Activated T-helper 1 cell treated with anti-CD3 and anti-CD28 coated beads, Interleukin-2, amount 50 U/mL, for 16 hours (primary cell): Measurements from ENCODE around the gene BNC2.

Experiments
- DNase-seq, 2 donors: peaks; one replicate each; pipeline ENCODE4 v3.0.0-alpha.2; 2020; ENCODE audit warnings: low read depth in 1 of 2, low spot score in 1 of 2

BNC2 gene

DNA sequence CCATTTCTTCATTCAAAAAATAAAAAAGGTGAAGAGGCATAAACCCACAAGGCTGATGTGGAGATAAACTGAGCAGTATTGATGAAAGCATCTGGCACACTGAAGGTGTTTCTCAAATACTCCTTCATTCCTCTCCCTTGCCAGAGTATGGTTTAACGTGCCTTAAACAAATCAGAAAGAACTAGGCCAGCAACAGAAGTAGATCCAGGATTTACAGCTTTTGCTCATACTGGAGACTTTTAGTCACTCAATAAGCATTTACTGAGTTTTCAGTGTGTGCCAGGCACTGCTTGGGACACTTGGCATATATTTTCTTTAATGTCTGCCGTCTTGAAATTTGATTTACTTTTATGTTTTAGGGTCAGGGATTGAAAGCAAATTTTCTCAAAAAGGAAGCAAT lies 53.0 kb downstream of the BNC2 start:
- DNase-seq = no peak

DNA sequence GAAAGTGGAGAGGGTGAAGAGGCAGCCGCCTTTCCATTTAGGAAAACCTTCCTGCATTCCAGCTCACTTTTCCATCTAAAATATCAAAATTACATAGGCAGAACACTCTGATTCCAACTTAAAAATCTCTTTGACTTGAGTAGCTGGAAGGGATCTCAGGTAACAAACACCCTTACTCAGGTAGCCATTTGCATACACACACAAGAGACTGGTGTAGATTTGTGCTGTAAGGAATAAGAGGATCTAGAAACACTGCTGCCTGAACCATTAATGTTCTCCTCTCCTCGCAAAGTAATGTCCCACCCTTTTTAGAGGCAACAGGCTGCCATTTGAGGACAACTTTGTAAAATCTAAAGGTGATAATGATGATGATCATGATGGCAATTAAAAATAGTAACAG lies 53.5 kb downstream of the BNC2 start:
- DNase-seq = no peak

DNA sequence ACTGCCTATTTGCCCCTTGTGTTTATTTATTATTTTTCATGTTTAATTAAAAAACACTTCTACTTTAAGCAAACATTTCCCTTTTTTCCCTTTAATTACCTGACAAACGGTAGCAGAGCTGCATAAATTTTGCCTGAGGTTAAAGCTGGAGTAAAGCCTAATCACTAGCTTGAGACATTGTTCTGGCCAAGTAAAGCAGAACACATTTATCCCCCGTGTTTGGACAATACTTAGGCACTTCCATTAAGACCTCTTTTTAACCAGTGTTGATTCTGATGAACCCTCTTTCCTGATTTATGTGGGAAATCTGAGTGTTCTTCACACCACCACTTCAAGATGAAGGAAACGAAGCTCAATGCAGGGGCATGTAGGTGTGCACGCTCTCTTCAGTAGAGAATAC lies 54.5 kb downstream of the BNC2 start:
- DNase-seq = no peak

DNA sequence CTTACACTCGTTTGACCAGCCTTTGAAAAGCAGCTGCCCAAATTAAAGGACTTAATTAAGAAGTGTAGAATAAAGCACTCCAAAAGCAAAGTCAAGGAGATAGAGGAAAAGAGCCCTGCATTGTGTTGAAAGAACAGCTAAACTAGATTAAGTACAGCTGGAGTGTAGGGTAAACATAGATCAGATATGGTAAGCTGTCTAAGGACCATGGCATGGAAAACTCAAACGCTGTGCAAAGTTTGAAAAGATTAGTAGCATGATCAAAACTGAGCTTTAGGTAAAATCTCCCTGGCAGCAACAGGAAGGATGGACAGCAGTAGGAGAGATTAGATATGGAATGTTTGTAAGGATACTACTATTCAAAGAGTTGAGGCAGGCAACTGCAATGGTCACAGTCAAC lies 55.4 kb downstream of the BNC2 start:
- no peak for DNase-seq

DNA sequence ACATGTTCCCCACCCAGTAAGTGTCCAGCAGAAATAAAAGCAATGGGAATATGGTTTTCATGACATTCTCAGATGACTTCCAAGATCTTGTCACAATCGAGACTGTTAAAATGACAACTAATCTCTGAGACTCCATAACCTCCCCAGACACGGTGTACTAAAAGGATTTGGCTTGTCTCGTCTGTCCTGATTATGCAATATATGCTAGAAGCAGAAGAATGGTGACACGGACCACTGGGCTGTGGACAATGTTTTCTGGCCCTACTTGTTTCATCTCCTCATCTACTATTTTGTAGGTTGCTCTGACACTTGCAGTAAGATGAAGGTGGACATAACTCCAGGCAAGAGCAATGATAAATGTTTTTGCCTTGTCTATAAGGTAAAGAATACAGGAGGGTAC lies 56.6 kb downstream of the BNC2 start:
- DNase-seq = no peak

DNA sequence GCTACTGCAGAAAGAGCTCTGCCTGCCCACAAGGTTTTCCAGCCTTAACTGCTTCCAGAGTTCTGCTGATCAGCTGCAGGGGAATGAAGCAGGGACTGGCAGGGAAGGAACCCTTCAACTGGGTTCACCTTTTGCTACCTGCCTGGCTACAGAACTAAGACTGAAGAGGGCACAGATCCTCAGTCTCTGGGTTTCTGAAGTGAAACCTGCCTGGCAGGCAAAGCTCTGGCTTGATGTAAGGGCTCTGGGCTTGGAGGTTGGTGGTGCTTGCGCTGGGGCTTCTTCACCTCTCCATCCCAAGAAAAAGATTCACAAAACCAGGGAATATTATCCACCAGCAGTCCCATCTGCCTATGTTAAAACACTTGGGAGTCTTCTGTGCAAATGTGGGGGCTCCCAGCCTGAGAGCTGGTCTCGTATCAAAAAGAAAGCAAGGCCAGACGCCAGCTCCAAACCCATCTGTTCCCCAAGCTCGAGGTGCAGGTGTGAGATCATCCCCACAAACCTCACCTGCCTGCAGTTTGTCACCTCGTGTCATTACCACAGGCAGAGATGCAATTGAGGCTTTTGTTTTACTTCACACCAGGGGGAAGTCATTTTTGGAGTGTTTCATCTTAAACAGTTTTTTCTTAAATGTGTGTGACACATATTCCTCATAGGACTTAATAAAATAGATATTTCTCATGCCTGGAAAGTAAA lies 58.3 kb downstream of the BNC2 start:
- no peak for DNase-seq

DNA sequence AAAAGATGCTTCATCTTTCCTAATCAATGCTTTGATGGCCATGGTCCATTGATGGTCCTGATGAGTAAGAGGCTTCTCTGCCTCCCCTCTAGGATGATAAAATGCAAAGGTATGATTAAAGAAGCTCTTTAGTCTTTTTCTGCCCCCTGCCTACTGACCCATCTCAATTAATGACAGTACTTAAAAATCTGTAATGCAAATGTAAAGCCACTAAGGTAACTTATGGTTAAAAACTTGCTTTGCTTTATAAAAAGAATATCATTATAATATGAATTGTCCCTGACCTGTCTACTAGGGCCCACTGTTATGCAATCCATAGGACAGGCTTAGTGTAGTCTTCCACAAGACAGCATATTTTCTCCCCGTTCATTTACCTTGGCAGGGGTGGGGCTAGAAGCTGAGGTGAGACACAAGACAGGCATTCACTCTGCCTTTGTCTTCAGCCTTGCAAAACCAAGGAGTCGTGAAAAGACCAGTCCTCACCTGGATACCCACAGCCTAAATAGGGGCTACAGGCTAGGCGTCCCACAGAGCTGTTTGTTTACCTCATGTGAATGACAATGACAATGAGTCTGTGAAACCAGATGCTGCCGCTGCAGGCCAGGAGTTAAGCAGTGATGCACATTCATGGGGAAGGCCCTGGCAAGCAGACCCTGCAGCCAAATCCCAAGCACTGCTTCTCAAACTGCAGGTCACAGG lies 60.4 kb downstream of the BNC2 start:
- no peak for DNase-seq

DNA sequence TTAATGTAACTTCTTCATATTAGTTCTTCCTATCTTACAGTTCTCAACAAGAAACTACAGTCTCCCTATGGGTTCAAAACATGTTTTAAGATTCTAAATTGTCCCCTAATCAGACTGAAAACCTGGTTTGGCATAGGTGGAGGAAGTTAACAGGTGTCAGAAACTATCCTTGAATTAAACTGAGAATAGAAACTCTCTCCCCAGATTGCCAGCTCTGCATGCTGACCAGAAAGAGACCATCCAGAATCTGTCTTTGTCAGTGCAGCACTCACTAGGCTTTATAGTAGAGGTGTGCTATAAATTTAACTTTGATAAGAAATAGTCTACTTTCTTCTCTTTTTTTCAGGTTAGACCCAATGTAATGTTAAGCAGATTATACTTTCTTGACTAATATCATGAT lies 63.8 kb downstream of the BNC2 start:
- no peak for DNase-seq

DNA sequence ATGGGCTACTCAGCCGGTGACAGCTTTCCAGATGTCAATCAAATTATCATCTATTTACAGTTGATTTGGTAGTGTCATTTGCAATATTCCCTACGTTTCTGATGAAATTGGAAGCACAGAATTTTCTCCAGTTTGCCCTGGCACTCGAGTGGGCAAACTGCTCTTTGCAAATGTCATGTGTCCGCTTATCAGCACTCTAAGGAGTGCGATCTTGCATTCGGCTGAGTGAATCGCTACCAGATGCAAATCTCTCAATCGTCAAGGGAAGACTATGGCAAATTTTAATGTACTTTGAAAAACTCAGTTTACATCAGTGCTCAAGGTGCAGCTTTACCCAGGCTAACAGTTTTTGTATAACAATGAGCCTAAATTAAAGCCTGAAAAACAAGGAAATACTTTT lies 66.8 kb downstream of the BNC2 start:
- no peak for DNase-seq

DNA sequence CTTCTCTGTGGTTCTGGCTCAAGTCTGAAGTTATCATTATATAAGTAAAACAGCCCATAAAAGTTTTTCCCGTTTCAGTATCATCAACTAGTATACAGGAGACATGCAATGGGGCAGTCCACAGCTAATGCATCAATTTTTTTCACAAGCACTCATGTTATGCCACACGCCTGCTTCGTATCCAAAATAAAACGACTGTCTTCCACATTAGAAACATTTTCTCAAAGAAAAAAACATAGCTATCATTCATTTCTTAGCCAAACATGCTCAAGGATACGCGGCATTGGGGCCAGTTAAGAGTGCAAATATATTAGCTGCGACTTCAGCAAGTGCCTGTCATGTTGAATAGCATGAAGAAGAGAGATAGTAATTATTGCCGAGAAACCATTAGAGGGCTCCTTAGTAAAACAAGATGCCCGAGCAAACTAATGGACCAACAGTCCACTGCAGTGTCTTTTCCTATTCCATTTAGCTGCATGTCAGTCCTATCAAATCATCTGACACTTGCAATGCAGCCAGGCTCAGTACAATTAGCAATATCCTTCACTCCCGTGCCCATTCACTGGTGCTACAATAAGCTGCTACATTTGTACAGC lies 68.5 kb downstream of the BNC2 start:
- DNase-seq = no peak

DNA sequence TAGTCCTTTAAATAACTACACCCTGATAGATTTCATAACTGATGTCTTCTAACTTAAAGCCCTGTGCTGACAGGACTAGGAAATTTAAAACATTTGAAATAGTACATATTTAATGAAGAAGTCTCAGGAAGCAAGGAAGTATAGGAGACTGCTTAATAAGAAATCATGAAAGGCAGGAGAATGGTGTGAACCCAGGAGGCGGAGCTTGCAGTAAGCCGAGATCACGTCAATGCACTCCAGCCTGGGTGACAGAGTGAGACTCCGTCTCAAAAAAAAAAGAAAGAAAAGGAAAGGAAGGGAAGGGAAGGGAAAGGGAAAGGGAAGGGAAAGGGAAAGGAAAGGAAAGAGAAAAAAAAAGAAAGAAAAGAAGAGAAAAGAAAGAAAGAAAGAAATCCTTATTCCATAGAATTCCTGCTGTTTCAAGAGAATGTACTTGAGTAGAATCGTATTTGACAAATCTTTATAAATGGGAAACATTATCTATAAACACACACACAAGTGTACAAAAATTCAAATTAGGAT lies 74.1 kb downstream of the BNC2 start:
- no peak for DNase-seq

DNA sequence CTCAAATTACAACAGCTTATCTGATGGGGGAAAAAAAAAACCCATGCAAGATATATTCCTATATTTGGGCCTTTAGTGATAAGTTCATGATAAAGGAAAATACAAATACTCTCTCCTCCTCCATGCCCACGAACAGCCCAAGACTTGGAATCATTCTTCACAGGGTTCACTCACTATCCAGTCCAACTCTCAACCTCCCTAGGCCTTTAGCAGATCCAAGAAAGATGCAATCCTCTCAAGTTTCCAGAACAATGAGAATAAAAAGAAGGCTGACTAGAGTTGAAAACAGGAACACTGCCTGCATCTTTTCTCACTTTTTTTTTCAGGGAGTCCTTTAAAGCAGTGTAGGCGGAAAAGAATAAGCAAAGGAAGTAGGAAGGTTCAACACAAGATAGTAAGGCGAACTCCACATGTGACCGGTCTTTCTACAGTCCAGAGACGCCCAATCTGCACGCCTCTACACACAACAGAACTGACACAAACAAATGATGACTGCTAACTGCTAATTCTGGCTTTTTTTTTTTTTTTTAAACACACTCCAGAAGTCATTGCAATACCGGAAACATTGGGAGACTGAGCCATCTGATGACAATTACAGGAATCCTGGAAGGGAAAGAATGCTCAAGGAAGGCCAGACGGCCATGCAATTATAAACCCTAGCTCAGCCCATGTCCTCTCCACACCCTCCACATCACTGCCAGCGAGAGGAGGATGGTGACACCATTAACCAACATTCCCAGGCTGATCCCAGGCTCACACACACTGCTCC lies 75.4 kb downstream of the BNC2 start:
- DNase-seq = no peak

DNA sequence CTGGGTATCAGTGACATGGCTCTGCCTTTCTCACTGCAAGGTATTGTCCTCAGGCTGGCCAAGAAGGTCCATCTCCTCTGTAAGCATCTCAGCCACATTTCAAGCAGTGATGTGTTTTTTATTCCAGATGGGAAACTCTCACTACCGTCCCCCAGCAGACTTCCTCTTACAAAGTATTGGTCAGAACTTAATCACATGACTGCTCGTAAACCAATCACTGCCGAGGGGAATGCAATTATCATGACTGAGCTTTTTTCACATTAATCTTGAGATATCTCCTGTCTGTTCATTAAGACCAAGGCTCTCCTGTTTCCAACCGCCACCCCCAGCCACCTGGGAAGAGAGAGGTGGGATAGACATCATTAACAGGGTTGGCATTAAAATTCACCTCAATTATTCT lies 76.4 kb downstream of the BNC2 start:
- no peak for DNase-seq

DNA sequence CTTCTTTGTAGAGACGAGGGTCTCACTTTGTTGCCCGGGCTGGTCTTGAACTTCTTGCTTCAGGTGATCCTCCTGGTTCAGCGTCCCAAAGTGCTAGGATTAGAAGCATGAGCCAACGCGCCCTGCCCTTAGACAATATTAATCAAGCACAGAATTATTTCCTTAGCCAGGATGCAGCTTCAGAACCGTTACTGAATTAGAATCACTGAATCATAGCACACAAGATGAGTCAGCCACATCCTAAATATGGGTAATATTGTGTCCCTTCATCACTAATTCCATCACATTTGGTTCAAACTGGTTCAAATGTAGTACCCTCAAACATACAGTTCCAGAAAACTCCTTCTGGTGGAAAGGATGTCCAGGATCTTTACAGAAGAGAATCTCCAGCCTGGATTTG lies 82.7 kb downstream of the BNC2 start:
- no peak for DNase-seq

DNA sequence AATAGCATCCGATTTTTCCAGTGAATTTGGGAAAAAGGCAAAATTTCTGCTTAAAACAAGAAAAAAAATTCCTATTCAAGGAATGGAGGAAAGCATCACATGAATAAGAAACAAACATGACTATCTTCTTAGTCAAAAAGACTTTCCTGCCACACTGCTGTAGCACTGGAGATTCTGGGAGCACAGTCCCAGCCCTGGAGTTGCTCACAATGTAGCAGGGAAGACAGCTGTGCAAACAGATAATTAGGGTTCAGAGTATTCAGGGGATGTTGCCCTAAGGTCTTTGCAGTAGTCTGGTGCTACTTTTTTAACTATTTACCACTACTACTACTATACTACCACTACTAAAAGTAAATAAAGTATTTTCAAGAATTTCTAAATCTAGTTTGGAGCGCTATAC lies 86.5 kb downstream of the BNC2 start:
- DNase-seq = no peak

DNA sequence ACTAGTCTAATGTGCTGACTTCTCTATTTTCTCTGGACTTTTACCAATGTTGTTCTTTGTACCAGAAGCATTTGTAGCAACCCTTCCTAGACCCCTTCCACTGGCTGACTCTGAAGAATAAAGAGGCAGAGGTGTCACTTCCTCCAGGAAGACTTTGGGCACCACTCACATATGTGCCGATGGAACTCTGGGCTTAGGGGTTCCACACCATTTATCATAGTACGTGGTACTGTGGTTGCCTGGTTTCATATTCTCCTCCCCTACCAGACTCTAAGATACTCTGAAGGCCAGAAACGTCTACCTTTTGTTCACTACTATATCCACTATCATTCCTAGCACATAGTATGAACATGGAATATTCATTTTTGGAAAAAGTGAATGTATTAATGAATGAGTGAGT lies 88.0 kb downstream of the BNC2 start:
- DNase-seq = no peak

DNA sequence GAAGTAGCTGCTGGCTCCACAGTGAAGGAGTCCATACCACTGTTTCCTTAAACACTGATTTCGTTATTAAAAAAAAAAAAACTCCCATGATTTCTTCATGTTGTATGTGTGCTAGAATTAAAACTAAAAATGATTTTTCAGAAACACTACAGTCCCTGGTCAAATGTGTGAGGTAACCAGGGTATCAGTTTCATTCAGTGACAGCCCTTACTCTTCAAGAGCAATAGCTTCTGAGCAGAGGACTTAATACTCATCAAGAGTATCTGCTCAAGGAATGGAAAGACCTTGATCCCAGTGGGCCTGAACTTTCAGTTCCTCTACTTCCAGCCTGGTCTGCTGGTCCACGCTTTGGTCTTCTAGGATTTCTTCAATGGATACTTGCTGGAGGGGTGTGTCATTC lies 95.1 kb downstream of the BNC2 start:
- DNase-seq = no peak

DNA sequence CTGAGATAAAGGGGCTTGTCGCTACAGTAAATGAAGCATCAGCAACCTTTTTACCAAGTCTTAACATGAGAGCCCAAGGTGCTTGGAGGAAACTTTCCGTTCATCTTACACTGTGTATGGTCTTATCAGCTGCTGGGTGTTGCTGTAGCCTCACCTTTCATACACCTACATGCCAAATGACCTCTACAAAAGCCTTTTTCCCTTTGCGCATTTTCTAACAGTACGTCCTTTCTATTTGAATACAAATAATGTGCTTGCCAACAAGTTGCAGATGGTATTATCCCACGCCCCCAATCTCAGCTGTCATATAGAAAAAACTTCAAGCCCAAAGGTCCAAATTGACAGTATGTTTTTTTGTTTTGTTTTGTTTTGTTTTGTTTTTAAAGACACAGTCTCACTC lies 96.9 kb downstream of the BNC2 start:
- no peak for DNase-seq

DNA sequence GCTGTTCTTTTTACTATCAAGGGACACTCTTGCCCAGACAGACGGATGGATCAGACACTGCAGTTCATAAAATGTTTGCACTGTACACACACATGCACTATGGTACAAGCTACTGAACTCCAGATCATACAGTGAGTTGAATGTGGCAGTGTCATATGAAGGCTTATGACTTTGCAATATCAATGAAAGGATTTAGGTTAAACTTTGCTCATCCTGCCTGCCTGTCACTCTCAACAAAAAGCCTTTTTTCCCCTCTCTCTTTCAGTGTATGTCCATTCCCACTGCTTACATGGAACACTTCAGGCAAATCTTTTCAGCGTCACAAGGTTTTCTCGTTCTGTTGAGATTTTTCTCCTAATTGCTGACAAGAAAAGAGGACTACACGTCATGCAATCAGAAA lies 97.4 kb downstream of the BNC2 start:
- no peak for DNase-seq

DNA sequence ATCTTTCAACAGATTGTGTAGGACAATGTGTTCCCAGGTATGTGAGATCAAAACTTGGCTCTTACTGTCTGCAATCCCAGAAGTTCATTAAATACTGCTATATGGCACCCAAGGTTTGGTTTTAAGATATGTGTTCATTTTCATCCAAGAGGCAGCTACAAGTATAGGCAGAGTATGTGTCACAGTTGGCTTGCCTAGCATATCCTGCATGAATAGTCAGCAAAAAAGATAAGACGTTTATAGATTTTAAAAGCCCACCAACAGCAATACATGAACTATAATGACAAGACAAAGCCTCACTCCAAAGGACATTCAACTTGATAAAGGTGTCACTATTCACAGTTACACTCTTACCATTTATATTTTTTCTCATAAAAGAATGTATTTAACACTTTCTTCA lies 99.1 kb downstream of the BNC2 start:
- no peak for DNase-seq

DNA sequence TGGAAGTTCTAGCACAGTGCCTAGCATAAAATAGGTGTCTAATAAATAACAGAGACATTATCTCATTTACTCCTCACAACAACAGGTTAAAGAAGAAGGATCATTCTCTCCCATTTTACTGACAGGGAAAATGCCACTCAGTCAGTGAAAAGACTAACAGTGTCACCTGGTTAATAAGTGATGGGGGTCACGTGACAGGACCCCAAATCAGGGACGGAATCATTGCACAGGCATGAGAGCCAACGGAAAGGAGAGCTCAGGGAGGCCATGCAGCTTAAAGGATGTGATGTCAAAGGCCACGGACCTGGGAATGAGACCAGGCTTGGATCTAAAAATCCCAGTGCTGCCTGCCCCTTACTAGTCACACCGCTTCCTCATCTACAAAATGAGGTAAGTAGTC lies 101.2 kb downstream of the BNC2 start:
- no peak for DNase-seq

DNA sequence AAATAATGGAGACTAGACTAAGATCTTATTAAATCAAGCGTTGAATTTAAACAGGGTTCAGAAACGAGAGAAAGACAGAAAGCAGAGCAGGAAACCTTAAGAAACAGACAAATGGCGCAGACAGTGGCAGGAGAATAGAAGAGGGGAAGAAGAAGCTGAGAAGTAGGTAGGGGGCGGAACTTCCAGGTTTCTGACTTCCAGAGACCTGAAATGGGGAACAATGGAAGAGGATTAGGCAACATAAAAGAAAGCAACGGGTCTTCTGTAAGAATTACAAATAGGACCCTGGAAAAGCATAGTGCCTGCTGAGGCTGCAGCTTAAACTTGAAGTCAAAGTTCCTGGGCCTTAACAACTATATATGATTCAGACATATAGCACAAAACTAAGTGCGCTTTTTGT lies 101.7 kb downstream of the BNC2 start:
- no peak for DNase-seq
